Spleen (tissue), 11 donors: ENCODE results near the gene TLK1. TPM values are rescaled to one million over a fixed set of nuclear protein-coding genes. Genes with fewer than 3 reads are reported as not detected.

Experiments
- DNase-seq: peaks from one replicate; pipeline ENCODE4 v3.0.0-alpha.2; 2020
- H3K27ac ChIP-seq, 8 donors: fragments of 200-600 bp; sonication (generic) in 7 of 8; 1 replicate in 4 of 8; 2 replicates in 4 of 8; pipeline versions ENCODE4 v1.5.0 to v1.8.0; 2016 to 2021; ENCODE audit warnings: inconsistent platforms in 4 of 8, mild to moderate bottlenecking in 4 of 8, moderate library complexity in 1 of 8
- H3K27me3 ChIP-seq, 7 donors: fragments of 200-600 bp; sonication (generic) in 6 of 7; replicated peaks in 1 of 7; 1 replicate in 4 of 7; 2 replicates in 3 of 7; pipeline versions ENCODE4 v1.5.0 to v1.8.0; 2016 to 2021; ENCODE audit warnings: inconsistent platforms in 3 of 7, mild to moderate bottlenecking in 1 of 7
- H3K36me3 ChIP-seq, 6 donors: fragments of 200-600 bp; sonication (generic) in 5 of 6; 1 replicate in 4 of 6; 2 replicates in 2 of 6; pipeline versions ENCODE4 v1.5.0 to v1.8.0; 2016 to 2021; ENCODE audit warnings: inconsistent platforms in 2 of 6
- H3K4me1 ChIP-seq, 6 donors: fragments of 200-600 bp; sonication (generic) in 5 of 6; 1 replicate in 3 of 6; 2 replicates in 3 of 6; pipeline versions ENCODE4 v1.5.0 to v1.8.0; 2016 to 2021; ENCODE audit warnings: inconsistent platforms in 3 of 6
- H3K4me3 ChIP-seq, 8 donors: fragments of 200-600 bp; sonication (generic) in 7 of 8; 1 replicate in 4 of 8; 2 replicates in 4 of 8; pipeline versions ENCODE4 v1.5.0 to v1.8.0; 2016 to 2021; ENCODE audit warnings: inconsistent platforms in 4 of 8, mild to moderate bottlenecking in 4 of 8, moderate library complexity in 2 of 8
- H3K9me3 ChIP-seq, 8 donors: fragments of 200-600 bp; sonication (generic) in 7 of 8; 1 replicate in 4 of 8; 2 replicates in 4 of 8; pipeline versions ENCODE4 v1.5.0 to v1.8.0; 2016 to 2021; ENCODE audit warnings: inconsistent platforms in 4 of 8
- CTCF ChIP-seq, 11 experiments: fragments of 200-600 bp in 7 of 11; fragments of 450-650 bp in 4 of 11; sonication (generic) in 4 of 11; IDR thresholded peaks in 8 of 11; conservative IDR thresholded peaks in 3 of 11; 1 replicate in 7 of 11; 2 replicates in 4 of 11; pipeline versions ENCODE4 v1.4.0 to v1.8.0; 2016 to 2021; ENCODE audit warnings: antibody characterized with exemption in 11 of 11, inconsistent platforms in 4 of 11, mild to moderate bottlenecking in 1 of 11
- POLR2A ChIP-seq, 3 donors: fragments of 450-650 bp; IDR thresholded peaks; one replicate each; pipeline ENCODE4 v1.5.1; 2017; ENCODE audit warnings: antibody characterized with exemption in 3 of 3, mild to moderate bottlenecking in 1 of 3
- POLR2AphosphoS5 ChIP-seq, 3 donors: sonication (generic); formaldehyde crosslinking; IDR thresholded peaks; one replicate each; pipeline ENCODE4 v1.5.1; 2017; ENCODE audit warnings: antibody characterized with exemption in 3 of 3
- WGBS, 5 donors: extraction: QIAGEN DNeasy Blood & Tissue Kit in 3 of 5; methylation state at CpG; one replicate each; pipeline versions ENCODE4 v1.1.5 to v1.1.7; 2013 to 2018; 5-methylcytosine and 5-hydroxymethylcytosine counted together
- intact Hi-C: fragments of 100-400 bp; cut with DNase I; formaldehyde crosslinking; loops from one replicate; pipeline ENCODE4 v1.15.0; 2023; ENCODE audit warnings: low total_unique reads
- polyA plus RNA-seq, 3 donors: library from polyadenylated mRNA; stranded (reverse); fragments of 200-250 nt; gene quantifications; one replicate each; pipeline ENCODE4 v1.2.1, GENCODE V29; 2013
- total RNA-seq, 7 donors: library from RNA; depleted of rRNA in 3 of 7; stranded (reverse); fragments of >200 nt in 3 of 7; fragmentation: NEBNext Ultra II Directional in 4 of 7; extraction: Animal tissue kit (Norgen Biotek cat#: 25700) in 4 of 7; gene quantifications; one replicate each; pipeline versions ENCODE4 v1.1.0 to v1.2.1, GENCODE V29; 2016 to 2021
- donor health status: healthy with polysubstance abuse.
- donor health status: DM: no; HTN: no; CAD: no; lungs with moderate emphysema.
- donor health status: DM: no; HTN: no; CAD: no.
- donor health status: Bipolar disorder and iron deficiency.
- donor health status: healthy.
- donor health status: DM: no; HTN: no; CAD: no.
- donor health status: DM: yes; HTN: yes; CAD: no.

The TLK1 gene
- total and polyA plus RNA-seq, 10 donors: 19.7 to 100.0 (median 81.7) TPM

GRCh38 chr2:171036532-171036931 lies 124.2 kb downstream of the TLK1 start:
- Histone ChIP-seq H3K36me3 (peaks cover 4 to 97% (median 51%) of the 10 kb centered on the region in 6 donors), H3K9me3 (peaks cover 0 to 7% (median 0%) of the 10 kb centered on the region in 8 donors), H3K4me3 (no peak overlapping the region), H3K4me1 (no peaks in the 10 kb centered on the region), H3K27me3 (no peaks in the 10 kb centered on the region), H3K27ac (no peak overlapping the region)
- TF ChIP-seq POLR2A (IDR thresholded peaks at IDR 0.05) (no peak), CTCF (IDR thresholded peaks at IDR 0.05 in 8 of 11, conservative IDR thresholded peaks at IDR 0.05 in 3 of 11) (no peak), POLR2AphosphoS5 (IDR thresholded peaks at IDR 0.05) (no peak)
- intact Hi-C loops: no loop called here
- 90 to 95% (median 92%) methylated on average over 2 of the region's 2 CpGs for WGBS, 5 donors
- DNase-seq: no peak

- no peak for DNase-seq
- Histone ChIP-seq H3K4me3 (no peak overlapping the region), H3K27ac (no peak overlapping the region), H3K36me3 (peaks cover 4 to 97% (median 48%) of the 10 kb centered on the region in 6 donors), H3K9me3 (peaks cover 0 to 7% (median 0%) of the 10 kb centered on the region in 8 donors), H3K4me1 (no peaks in the 10 kb centered on the region), H3K27me3 (no peaks in the 10 kb centered on the region)
- TF ChIP-seq CTCF (IDR thresholded peaks at IDR 0.05 in 8 of 11, conservative IDR thresholded peaks at IDR 0.05 in 3 of 11) (no peak), POLR2AphosphoS5 (IDR thresholded peaks at IDR 0.05) (no peak), POLR2A (IDR thresholded peaks at IDR 0.05) (no peak)
- intact Hi-C loops: no loop called here
- 40 to 48% (median 41%) methylated on average over 2 of the region's 2 CpGs for WGBS, 5 donors
Observed at GRCh38 chr2:171034315-171034714, 126.4 kb downstream of the TLK1 start.

- H3K27ac ChIP-seq: no peak overlapping the region
- DNase-seq: no peak
- no peak overlapping the region for H3K4me3 ChIP-seq
- no peaks in the 10 kb centered on the region for H3K27me3 ChIP-seq
- intact Hi-C loops: no loop called here
- H3K36me3 ChIP-seq: peaks cover 0 to 91% (median 25%) of the 10 kb centered on the region in 6 donors
- H3K4me1 ChIP-seq: no peaks in the 10 kb centered on the region
- TF ChIP-seq POLR2A (IDR thresholded peaks at IDR 0.05): no peak
- TF ChIP-seq POLR2AphosphoS5 (IDR thresholded peaks at IDR 0.05): no peak
- no peak for TF ChIP-seq CTCF (IDR thresholded peaks at IDR 0.05 in 8 of 11, conservative IDR thresholded peaks at IDR 0.05 in 3 of 11)
- no peaks in the 10 kb centered on the region for H3K9me3 ChIP-seq
- 95 to 98% (median 96%) methylated on average over 3 of the region's 3 CpGs for WGBS, 5 donors
Observed at GRCh38 chr2:171025214-171025613, 135.5 kb downstream of the TLK1 start.

GRCh38 chr2:171018522-171018921 lies 142.2 kb downstream of the TLK1 start:
- WGBS, 5 donors: 71 to 82% (median 80%) methylated on average over 1 of the region's 1 CpG
- no peak overlapping the region for H3K4me3 ChIP-seq
- no peaks in the 10 kb centered on the region for H3K9me3 ChIP-seq
- no peak overlapping the region for H3K27ac ChIP-seq
- H3K36me3 ChIP-seq: peaks cover 0 to 62% (median 15%) of the 10 kb centered on the region in 6 donors
- no peak for DNase-seq
- TF ChIP-seq CTCF (IDR thresholded peaks at IDR 0.05 in 8 of 11, conservative IDR thresholded peaks at IDR 0.05 in 3 of 11): no peak
- no peak for TF ChIP-seq POLR2A (IDR thresholded peaks at IDR 0.05)
- no peak for TF ChIP-seq POLR2AphosphoS5 (IDR thresholded peaks at IDR 0.05)
- H3K4me1 ChIP-seq: no peaks in the 10 kb centered on the region
- intact Hi-C loops: no loop called here
- H3K27me3 ChIP-seq: no peaks in the 10 kb centered on the region
